ENCODE results near the gene DCLK1. TPM values are rescaled to one million over a fixed set of nuclear protein-coding genes. Genes with fewer than 3 reads are reported as not detected.

Gene DCLK1
- total RNA-seq, 1 experiment from 2014 or later = 1.4 TPM

- Histone ChIP-seq H3K79me2 (ENCODE audit: low read depth) (no peaks in the 10 kb centered on the region), H3F3A (ENCODE audit: insufficient read depth, low read depth) (no peaks in the 10 kb centered on the region), H4K20me1 (ENCODE audit: insufficient read depth) (no peaks in the 10 kb centered on the region), H3K27ac (no peak overlapping the region), H2AFZ (no peak overlapping the region), H3K4me2 (no peak overlapping the region), H3K9me3 (ENCODE audit: insufficient read depth, low read depth) (no peaks in the 10 kb centered on the region), H3K9me2 (ENCODE audit: insufficient read depth) (no peaks in the 10 kb centered on the region), H3K27me3 (ENCODE audit: insufficient read depth, low read depth) (peaks cover 51% of the 10 kb centered on the region), H3K4me3 (no peak overlapping the region), H3K36me3 (ENCODE audit: low read depth) (no peaks in the 10 kb centered on the region), H3K4me1 (replicated peaks; ENCODE audit: insufficient read depth) (no peaks in the 10 kb centered on the region)
- no peak for TF ChIP-seq CTCF (conservative IDR thresholded peaks at IDR 0.05)
- TF ChIP-seq EZH2 (IDR thresholded peaks at IDR 0.05; ENCODE audit: low read depth) = no peak
- no peak for DNase-seq
- ChIA-PET POLR2A (ENCODE audit: unreplicated experiment) (no interaction called here), CTCF (no interaction called here)
- intact Hi-C loops (cut with micrococcal nuclease; ENCODE audit: unreplicated experiment) = no loop called here
- no TSS peak for BruUV-seq (replicated peaks)
Measured at GRCh38 chr13:36057041-36057440, 74.1 kb downstream of the DCLK1 start.

GRCh38 chr13:36055366-36055765 lies 75.8 kb downstream of the DCLK1 start:
- BruUV-seq (replicated peaks) = no TSS peak
- Histone ChIP-seq H2AFZ (no peak overlapping the region), H3K4me1 (replicated peaks; ENCODE audit: insufficient read depth) (no peaks in the 10 kb centered on the region), H3F3A (ENCODE audit: insufficient read depth, low read depth) (no peaks in the 10 kb centered on the region), H3K9me2 (ENCODE audit: insufficient read depth) (no peaks in the 10 kb centered on the region), H3K27me3 (ENCODE audit: insufficient read depth, low read depth) (peaks cover 54% of the 10 kb centered on the region), H3K9me3 (ENCODE audit: insufficient read depth, low read depth) (no peaks in the 10 kb centered on the region), H4K20me1 (ENCODE audit: insufficient read depth) (no peaks in the 10 kb centered on the region), H3K79me2 (ENCODE audit: low read depth) (no peaks in the 10 kb centered on the region), H3K27ac (no peak overlapping the region), H3K36me3 (ENCODE audit: low read depth) (no peaks in the 10 kb centered on the region), H3K4me2 (no peak overlapping the region), H3K4me3 (no peak overlapping the region)
- TF ChIP-seq EZH2 (IDR thresholded peaks at IDR 0.05; ENCODE audit: low read depth) = no peak
- TF ChIP-seq CTCF (conservative IDR thresholded peaks at IDR 0.05) = no peak
- ChIA-PET POLR2A (ENCODE audit: unreplicated experiment) (no interaction called here), CTCF (no interaction called here)
- no peak for DNase-seq
- intact Hi-C loops (cut with micrococcal nuclease; ENCODE audit: unreplicated experiment) = no loop called here

DNA sequence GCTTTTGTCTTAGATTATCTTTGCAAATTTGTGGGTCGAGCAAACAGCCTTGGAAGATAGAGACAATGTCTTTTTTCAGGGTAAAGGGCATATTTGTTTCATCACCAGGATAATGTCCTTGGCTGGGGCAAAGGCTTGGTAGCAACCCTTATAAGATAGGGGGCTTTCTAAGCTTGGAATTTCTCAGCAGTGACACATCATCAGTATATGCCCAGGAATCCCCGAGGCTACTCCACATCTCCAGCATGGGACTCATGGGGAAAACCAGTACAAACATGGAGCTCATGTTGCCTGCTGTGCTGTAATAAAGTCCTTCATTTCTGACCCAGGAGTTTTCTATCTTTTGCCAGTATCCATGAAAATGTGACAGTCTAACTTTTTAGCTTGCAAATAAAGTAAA lies 77.1 kb downstream of the DCLK1 start:
- Histone ChIP-seq H3K4me2 (no peak overlapping the region), H3K27me3 (ENCODE audit: insufficient read depth, low read depth) (peaks cover 50% of the 10 kb centered on the region), H3K36me3 (ENCODE audit: low read depth) (no peaks in the 10 kb centered on the region), H3F3A (ENCODE audit: insufficient read depth, low read depth) (no peaks in the 10 kb centered on the region), H2AFZ (no peak overlapping the region), H3K27ac (no peak overlapping the region), H3K9me2 (ENCODE audit: insufficient read depth) (no peaks in the 10 kb centered on the region), H4K20me1 (ENCODE audit: insufficient read depth) (no peaks in the 10 kb centered on the region), H3K79me2 (ENCODE audit: low read depth) (no peaks in the 10 kb centered on the region), H3K4me3 (no peak overlapping the region), H3K9me3 (ENCODE audit: insufficient read depth, low read depth) (no peaks in the 10 kb centered on the region), H3K4me1 (replicated peaks; ENCODE audit: insufficient read depth) (no peaks in the 10 kb centered on the region)
- ChIA-PET CTCF (no interaction called here), POLR2A (ENCODE audit: unreplicated experiment) (no interaction called here)
- no peak for DNase-seq
- TF ChIP-seq EZH2 (IDR thresholded peaks at IDR 0.05; ENCODE audit: low read depth) (no peak), CTCF (conservative IDR thresholded peaks at IDR 0.05) (no peak)
- no TSS peak for BruUV-seq (replicated peaks)
- intact Hi-C loops (cut with micrococcal nuclease; ENCODE audit: unreplicated experiment) = no loop called here
